NCI-H1436 treated with DMSO at 0.1 percent for 48 hours (cell line): Measurements from ENCODE around the gene SCN2B.

Source experiments
- DNase-seq: peaks from one replicate; lab custom pipeline; 2025; lab: John Stamatoyannopoulos, UW

SCN2B gene

GRCh38 chr11:118174006-118174567 is 2.4 kb downstream of the SCN2B start:
- DNase-seq = no peak

GRCh38 chr11:118172356-118172755 is 4.1 kb downstream of the SCN2B start:
- no peak for DNase-seq

- no peak for DNase-seq
Observed at GRCh38 chr11:118171269-118172062, 5.0 kb downstream of the SCN2B start.

- no peak for DNase-seq
Observed at GRCh38 chr11:118170882-118171268, 5.6 kb downstream of the SCN2B start.

GRCh38 chr11:118170231-118170630 is 6.2 kb downstream of the SCN2B start:
- no peak for DNase-seq

GRCh38 chr11:118169300-118170140 is 6.9 kb downstream of the SCN2B start:
- DNase-seq = no peak

GRCh38 chr11:118168751-118169150 is 7.7 kb downstream of the SCN2B start:
- no peak for DNase-seq

- DNase-seq = no peak
Observed at GRCh38 chr11:118168316-118168715, 8.1 kb downstream of the SCN2B start.

- no peak for DNase-seq
Observed at GRCh38 chr11:118167906-118168305, 8.5 kb downstream of the SCN2B start.

GRCh38 chr11:118167253-118167652 is 9.2 kb downstream of the SCN2B start:
- no peak for DNase-seq

GRCh38 chr11:118166641-118167040 is 9.8 kb downstream of the SCN2B start:
- no peak for DNase-seq

- DNase-seq = no peak
Observed at GRCh38 chr11:118164885-118165284, 11.6 kb downstream of the SCN2B start.

- no peak for DNase-seq
Observed at GRCh38 chr11:118163494-118163893, 12.9 kb downstream of the SCN2B start.

- DNase-seq = no peak
Observed at GRCh38 chr11:118162846-118163245, 13.6 kb downstream of the SCN2B start.

GRCh38 chr11:118161786-118162185 is 14.7 kb downstream of the SCN2B start:
- no peak for DNase-seq

GRCh38 chr11:118157186-118157895 is 19.1 kb downstream of the SCN2B start:
- no peak for DNase-seq

GRCh38 chr11:118156531-118157185 is 19.8 kb downstream of the SCN2B start:
- DNase-seq = no peak

GRCh38 chr11:118155776-118156530 is 20.5 kb downstream of the SCN2B start:
- no peak for DNase-seq

- no peak for DNase-seq
Observed at GRCh38 chr11:118154641-118155040, 21.8 kb downstream of the SCN2B start.

GRCh38 chr11:118153976-118154375 is 22.5 kb downstream of the SCN2B start:
- no peak for DNase-seq

GRCh38 chr11:118153516-118153915 is 22.9 kb downstream of the SCN2B start:
- DNase-seq = no peak
